GM23338 (cell line): ENCODE results near the gene LAMA4. TPM values are rescaled to one million over a fixed set of nuclear protein-coding genes. Genes with fewer than 3 reads are reported as not detected.
A peak's percentile ranks its signal among the peaks of the same experiment; 100 is the strongest.

Experiments used
- ATAC-seq: fragments of 200-7000 bp; cut with Tn5 transposase; 3 replicates; pipeline ENCODE4 v1.9.1; 2020
- DNase-seq: peaks from one replicate; pipeline ENCODE4 v3.0.0-alpha.2; 2015; ENCODE audit warnings: low spot score
- H2AFZ ChIP-seq: fragments of 200-600 bp; sonication (generic); 2 replicates; pipeline ENCODE4 v1.8.0; 2016; ENCODE audit warnings: antibody characterized with exemption, mild to moderate bottlenecking, moderate library complexity
- H3F3A ChIP-seq: fragments of 200-600 bp; sonication (generic); replicated peaks from 2 replicates; pipeline ENCODE4 v1.8.0; 2017; ENCODE audit warnings: antibody characterized with exemption, mixed run types, low read depth
- H3K27ac ChIP-seq: fragments of 200-600 bp; sonication (generic); 2 replicates; pipeline ENCODE4 v1.6.1; 2016; ENCODE audit warnings: low read depth
- H3K27me3 ChIP-seq: fragments of 200-600 bp; sonication (generic); 2 replicates; pipeline ENCODE4 v1.8.0; 2016; ENCODE audit warnings: mild to moderate bottlenecking, mixed run types, moderate library complexity; ENCODE audit not compliant: insufficient read depth
- H3K36me3 ChIP-seq: fragments of 200-600 bp; sonication (generic); 2 replicates; pipeline ENCODE4 v1.8.0; 2016; ENCODE audit warnings: mild to moderate bottlenecking; ENCODE audit not compliant: insufficient read depth
- H3K4me1 ChIP-seq: fragments of 200-600 bp; sonication (generic); 2 replicates; pipeline ENCODE4 v1.8.0; 2016; ENCODE audit warnings: mild to moderate bottlenecking, moderate library complexity; ENCODE audit not compliant: insufficient read depth
- H3K4me2 ChIP-seq: fragments of 200-600 bp; sonication (generic); 2 replicates; pipeline ENCODE4 v1.7.1; 2017; ENCODE audit warnings: mixed run types
- H3K4me3 ChIP-seq: fragments of 200-600 bp; sonication (generic); 2 replicates; pipeline ENCODE4 v1.6.1; 2016; ENCODE audit warnings: mixed run types
- H3K79me2 ChIP-seq: fragments of 200-600 bp; sonication (generic); replicated peaks from 2 replicates; pipeline ENCODE4 v1.8.0; 2017; ENCODE audit warnings: mild to moderate bottlenecking; ENCODE audit not compliant: insufficient read depth
- H3K9me2 ChIP-seq: fragments of 200-600 bp; sonication (generic); 2 replicates; pipeline ENCODE4 v1.8.0; 2017; ENCODE audit not compliant: insufficient read depth
- H4K20me1 ChIP-seq: fragments of 200-600 bp; sonication (generic); replicated peaks from 2 replicates; pipeline ENCODE4 v1.8.0; 2017; ENCODE audit warnings: mild to moderate bottlenecking; ENCODE audit not compliant: insufficient read depth
- H3K27ac Mint-ChIP-seq: 2 replicates; pipeline ENCODE4 v1.8.0; 2020; ENCODE audit warnings: inconsistent platforms, mild to moderate bottlenecking, moderate library complexity, mixed read lengths
- H3K27me3 Mint-ChIP-seq: 3 replicates; pipeline ENCODE4 v1.8.0; 2022; ENCODE audit warnings: low read depth, mild to moderate bottlenecking, moderate library complexity, mixed read lengths, inconsistent platforms; ENCODE audit not compliant: insufficient read depth, poor library complexity
- H3K36me3 Mint-ChIP-seq: 3 replicates; pipeline ENCODE4 v1.8.0; 2021; ENCODE audit warnings: low read depth, mild to moderate bottlenecking, inconsistent platforms, moderate library complexity, mixed read lengths
- H3K4me1 Mint-ChIP-seq: 3 replicates; pipeline ENCODE4 v1.8.0; 2020; ENCODE audit warnings: mild to moderate bottlenecking, inconsistent platforms, mixed read lengths
- H3K4me3 Mint-ChIP-seq: 3 replicates; pipeline ENCODE4 v1.8.0; 2021; ENCODE audit warnings: moderate library complexity, mild to moderate bottlenecking, inconsistent platforms, mixed read lengths
- H3K9me3 Mint-ChIP-seq: 3 replicates; pipeline ENCODE4 v1.8.0; 2020; ENCODE audit warnings: moderate library complexity, mild to moderate bottlenecking, inconsistent platforms, mixed read lengths
- CREB1 ChIP-seq: fragments of 250-450 bp; sonication (Bioruptor Pico); IDR thresholded peaks from 2 replicates; pipeline ENCODE4 v1.5.0; 2020; ENCODE audit warnings: low read depth, mild to moderate bottlenecking, moderate library complexity
- EZH2phosphoT487 ChIP-seq: fragments of 200-600 bp; sonication (generic); IDR thresholded peaks from one replicate; pipeline ENCODE4 v1.8.1; 2018; ENCODE audit warnings: antibody characterized with exemption; ENCODE audit not compliant: unreplicated experiment
- NANOG ChIP-seq: IDR thresholded peaks from 2 replicates; pipeline ENCODE4 v1.6.1; 2016; ENCODE audit warnings: antibody characterized with exemption, borderline replicate concordance
- POLR2AphosphoS5 ChIP-seq: IDR thresholded peaks from 2 replicates; pipeline ENCODE4 v1.6.1; 2016; ENCODE audit warnings: antibody characterized with exemption, low read depth
- ZNF331 ChIP-seq: fragments of 250-450 bp; sonication (Bioruptor Pico); IDR thresholded peaks from 2 replicates; pipeline ENCODE4 v1.5.0; 2020; ENCODE audit warnings: low read depth, mild to moderate bottlenecking, moderate library complexity
- polyA plus RNA-seq: library from polyadenylated mRNA; unstranded; fragments of >200 nt; fragmentation: Nextera tagmentation; extraction: Ambion mirVana; gene quantifications from 2 replicates; pipeline ENCODE4 v1.2.1, GENCODE V29; 2016
- total RNA-seq: library from RNA; depleted of rRNA; stranded (reverse); fragments of >200 nt; shearing (Covaris generic); gene quantifications from 2 replicates; pipeline ENCODE4 v1.2.3, GENCODE V29; 2014
- TF ChIP-seq, protein P1 (sequence below), 2 experiments: fragments of 200-600 bp in 1 of 2; sonication (generic) in 1 of 2; conservative IDR thresholded peaks; 2 replicates each; pipeline versions ENCODE4 v1.5.1 to v1.6.1; 2016 to 2017; ENCODE audit warnings: antibody characterized with exemption in 2 of 2, low read depth in 2 of 2, mild to moderate bottlenecking in 2 of 2, moderate library complexity in 1 of 2
- TF ChIP-seq, protein P2 (sequence below): IDR thresholded peaks from 2 replicates; pipeline ENCODE4 v1.6.1; 2016; ENCODE audit warnings: antibody characterized with exemption
- TF ChIP-seq, protein P3 (sequence below): fragments of 250-450 bp; sonication (Bioruptor Pico); IDR thresholded peaks from 2 replicates; pipeline ENCODE4 v1.5.0; 2020; ENCODE audit warnings: mild to moderate bottlenecking, moderate library complexity

The LAMA4 gene
- total and polyA plus RNA-seq, 2 experiments from 2014 or later: 1.7 to 2.8 TPM

DNA sequence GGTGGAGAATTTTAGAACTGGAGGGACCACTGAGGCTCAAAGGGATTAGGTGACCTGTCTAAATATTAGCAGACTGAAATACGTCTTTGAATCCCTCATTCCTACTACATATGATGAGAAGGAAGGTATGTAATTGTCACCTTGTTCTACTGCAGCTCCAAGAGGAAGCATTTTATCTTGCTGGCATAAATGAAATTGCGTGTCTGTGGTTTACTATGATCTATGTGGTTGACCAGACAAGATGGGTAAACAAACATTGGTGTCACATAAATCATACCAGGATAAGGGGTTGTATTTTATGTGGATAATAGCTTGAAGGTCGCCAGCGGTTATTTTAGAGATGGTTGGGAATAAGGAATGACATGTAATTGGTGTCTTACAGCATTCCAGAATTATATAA, 78.2 kb downstream of the LAMA4 start (continued):
- TF ChIP-seq, protein P1, sequence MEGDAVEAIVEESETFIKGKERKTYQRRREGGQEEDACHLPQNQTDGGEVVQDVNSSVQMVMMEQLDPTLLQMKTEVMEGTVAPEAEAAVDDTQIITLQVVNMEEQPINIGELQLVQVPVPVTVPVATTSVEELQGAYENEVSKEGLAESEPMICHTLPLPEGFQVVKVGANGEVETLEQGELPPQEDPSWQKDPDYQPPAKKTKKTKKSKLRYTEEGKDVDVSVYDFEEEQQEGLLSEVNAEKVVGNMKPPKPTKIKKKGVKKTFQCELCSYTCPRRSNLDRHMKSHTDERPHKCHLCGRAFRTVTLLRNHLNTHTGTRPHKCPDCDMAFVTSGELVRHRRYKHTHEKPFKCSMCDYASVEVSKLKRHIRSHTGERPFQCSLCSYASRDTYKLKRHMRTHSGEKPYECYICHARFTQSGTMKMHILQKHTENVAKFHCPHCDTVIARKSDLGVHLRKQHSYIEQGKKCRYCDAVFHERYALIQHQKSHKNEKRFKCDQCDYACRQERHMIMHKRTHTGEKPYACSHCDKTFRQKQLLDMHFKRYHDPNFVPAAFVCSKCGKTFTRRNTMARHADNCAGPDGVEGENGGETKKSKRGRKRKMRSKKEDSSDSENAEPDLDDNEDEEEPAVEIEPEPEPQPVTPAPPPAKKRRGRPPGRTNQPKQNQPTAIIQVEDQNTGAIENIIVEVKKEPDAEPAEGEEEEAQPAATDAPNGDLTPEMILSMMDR (conservative IDR thresholded peaks at IDR 0.05; ENCODE audit: low read depth in 2 of 2): no peak
- TF ChIP-seq ZNF331 (CRISPR knock-in tag): no peak

DNA sequence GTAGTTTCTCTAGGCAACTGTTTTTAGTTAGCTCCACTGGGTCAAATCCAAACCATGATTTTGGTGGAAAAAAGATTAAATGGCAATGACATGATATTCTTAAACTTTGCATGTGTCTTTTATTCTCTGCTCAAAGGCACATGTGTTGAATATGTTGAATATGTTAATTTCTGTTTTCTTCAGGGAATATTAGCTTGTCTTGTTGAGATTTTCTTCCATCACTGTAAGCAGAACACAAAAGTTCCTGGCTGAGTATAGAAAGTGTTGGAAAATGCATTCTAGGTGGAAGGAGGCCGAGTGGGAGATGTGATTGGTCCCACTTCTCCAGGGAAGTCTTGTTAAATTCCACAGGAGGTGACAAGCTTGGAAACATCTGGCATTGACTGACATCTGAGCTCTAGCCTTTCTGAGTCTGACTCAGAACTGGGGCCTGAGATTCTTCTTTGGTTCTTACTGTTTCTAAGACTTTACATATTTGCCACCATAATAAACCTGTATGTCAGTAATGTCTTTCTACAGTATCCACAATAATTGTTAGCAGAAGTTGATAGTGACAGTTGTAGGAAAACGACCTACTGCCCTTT, 81.1 kb downstream of the LAMA4 start:
- no peaks in the 10 kb centered on the region for H3K79me2 ChIP-seq
- no peak overlapping the region for H2AFZ ChIP-seq
- Mint-ChIP-seq H3K4me3 (no peak overlapping the region), H3K27ac (no peak overlapping the region), H3K27me3 (peaks cover 1% of the 10 kb centered on the region), H3K4me1 (peaks cover 16% of the 10 kb centered on the region; the same call in 2 of the 3 replicates), H3K36me3 (no peaks in the 10 kb centered on the region), H3K9me3 (no peaks in the 10 kb centered on the region)
- no peak overlapping the region for H3K27ac ChIP-seq
- H4K20me1 ChIP-seq: no peaks in the 10 kb centered on the region
- ATAC-seq: no peak
- H3K4me2 ChIP-seq: 0 out of 2 replicates have a peak overlapping the region, but pooled peaks have one; percentile 7
- TF ChIP-seq, protein P1 (conservative IDR thresholded peaks at IDR 0.05; ENCODE audit: low read depth in 2 of 2): no peak
- TF ChIP-seq EZH2phosphoT487: no peak
- no peak for TF ChIP-seq POLR2AphosphoS5
- TF ChIP-seq CREB1: no peak
- TF ChIP-seq, protein P2, sequence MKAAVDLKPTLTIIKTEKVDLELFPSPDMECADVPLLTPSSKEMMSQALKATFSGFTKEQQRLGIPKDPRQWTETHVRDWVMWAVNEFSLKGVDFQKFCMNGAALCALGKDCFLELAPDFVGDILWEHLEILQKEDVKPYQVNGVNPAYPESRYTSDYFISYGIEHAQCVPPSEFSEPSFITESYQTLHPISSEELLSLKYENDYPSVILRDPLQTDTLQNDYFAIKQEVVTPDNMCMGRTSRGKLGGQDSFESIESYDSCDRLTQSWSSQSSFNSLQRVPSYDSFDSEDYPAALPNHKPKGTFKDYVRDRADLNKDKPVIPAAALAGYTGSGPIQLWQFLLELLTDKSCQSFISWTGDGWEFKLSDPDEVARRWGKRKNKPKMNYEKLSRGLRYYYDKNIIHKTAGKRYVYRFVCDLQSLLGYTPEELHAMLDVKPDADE: no peak
- TF ChIP-seq NANOG: no peak
- TF ChIP-seq, protein P3, sequence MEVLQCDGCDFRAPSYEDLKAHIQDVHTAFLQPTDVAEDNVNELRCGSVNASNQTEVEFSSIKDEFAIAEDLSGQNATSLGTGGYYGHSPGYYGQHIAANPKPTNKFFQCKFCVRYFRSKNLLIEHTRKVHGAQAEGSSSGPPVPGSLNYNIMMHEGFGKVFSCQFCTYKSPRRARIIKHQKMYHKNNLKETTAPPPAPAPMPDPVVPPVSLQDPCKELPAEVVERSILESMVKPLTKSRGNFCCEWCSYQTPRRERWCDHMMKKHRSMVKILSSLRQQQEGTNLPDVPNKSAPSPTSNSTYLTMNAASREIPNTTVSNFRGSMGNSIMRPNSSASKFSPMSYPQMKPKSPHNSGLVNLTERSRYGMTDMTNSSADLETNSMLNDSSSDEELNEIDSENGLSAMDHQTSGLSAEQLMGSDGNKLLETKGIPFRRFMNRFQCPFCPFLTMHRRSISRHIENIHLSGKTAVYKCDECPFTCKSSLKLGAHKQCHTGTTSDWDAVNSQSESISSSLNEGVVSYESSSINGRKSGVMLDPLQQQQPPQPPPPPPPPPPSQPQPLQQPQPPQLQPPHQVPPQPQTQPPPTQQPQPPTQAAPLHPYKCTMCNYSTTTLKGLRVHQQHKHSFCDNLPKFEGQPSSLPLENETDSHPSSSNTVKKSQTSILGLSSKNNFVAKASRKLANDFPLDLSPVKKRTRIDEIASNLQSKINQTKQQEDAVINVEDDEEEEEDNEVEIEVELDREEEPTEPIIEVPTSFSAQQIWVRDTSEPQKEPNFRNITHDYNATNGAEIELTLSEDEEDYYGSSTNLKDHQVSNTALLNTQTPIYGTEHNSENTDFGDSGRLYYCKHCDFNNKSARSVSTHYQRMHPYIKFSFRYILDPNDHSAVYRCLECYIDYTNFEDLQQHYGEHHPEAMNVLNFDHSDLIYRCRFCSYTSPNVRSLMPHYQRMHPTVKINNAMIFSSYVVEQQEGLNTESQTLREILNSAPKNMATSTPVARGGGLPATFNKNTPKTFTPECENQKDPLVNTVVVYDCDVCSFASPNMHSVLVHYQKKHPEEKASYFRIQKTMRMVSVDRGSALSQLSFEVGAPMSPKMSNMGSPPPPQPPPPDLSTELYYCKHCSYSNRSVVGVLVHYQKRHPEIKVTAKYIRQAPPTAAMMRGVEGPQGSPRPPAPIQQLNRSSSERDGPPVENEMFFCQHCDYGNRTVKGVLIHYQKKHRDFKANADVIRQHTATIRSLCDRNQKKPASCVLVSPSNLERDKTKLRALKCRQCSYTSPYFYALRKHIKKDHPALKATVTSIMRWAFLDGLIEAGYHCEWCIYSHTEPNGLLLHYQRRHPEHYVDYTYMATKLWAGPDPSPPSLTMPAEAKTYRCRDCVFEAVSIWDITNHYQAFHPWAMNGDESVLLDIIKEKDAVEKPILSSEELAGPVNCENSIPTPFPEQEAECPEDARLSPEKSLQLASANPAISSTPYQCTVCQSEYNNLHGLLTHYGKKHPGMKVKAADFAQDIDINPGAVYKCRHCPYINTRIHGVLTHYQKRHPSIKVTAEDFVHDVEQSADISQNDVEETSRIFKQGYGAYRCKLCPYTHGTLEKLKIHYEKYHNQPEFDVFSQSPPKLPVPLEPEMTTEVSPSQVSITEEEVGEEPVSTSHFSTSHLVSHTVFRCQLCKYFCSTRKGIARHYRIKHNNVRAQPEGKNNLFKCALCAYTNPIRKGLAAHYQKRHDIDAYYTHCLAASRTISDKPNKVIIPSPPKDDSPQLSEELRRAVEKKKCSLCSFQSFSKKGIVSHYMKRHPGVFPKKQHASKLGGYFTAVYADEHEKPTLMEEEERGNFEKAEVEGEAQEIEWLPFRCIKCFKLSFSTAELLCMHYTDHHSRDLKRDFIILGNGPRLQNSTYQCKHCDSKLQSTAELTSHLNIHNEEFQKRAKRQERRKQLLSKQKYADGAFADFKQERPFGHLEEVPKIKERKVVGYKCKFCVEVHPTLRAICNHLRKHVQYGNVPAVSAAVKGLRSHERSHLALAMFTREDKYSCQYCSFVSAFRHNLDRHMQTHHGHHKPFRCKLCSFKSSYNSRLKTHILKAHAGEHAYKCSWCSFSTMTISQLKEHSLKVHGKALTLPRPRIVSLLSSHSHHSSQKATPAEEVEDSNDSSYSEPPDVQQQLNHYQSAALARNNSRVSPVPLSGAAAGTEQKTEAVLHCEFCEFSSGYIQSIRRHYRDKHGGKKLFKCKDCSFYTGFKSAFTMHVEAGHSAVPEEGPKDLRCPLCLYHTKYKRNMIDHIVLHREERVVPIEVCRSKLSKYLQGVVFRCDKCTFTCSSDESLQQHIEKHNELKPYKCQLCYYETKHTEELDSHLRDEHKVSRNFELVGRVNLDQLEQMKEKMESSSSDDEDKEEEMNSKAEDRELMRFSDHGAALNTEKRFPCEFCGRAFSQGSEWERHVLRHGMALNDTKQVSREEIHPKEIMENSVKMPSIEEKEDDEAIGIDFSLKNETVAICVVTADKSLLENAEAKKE: no peak
- H3K36me3 ChIP-seq: no peaks in the 10 kb centered on the region
- H3K27me3 ChIP-seq: no peaks in the 10 kb centered on the region
- H3F3A ChIP-seq: no peaks in the 10 kb centered on the region
- peaks cover 16% of the 10 kb centered on the region for H3K4me1 ChIP-seq
- H3K9me2 ChIP-seq: peaks cover 4% of the 10 kb centered on the region; the same call in 1 of the 2 replicates
- no peak for DNase-seq
- H3K4me3 ChIP-seq: no peak overlapping the region
